ENCODE measurements around the gene MORN1.

GRCh38 chr1:2435091-2435490 is 43.7 kb upstream of the MORN1 start:
- TF ChIP-seq ZNF76 (CRISPR knock-in tag; IDR thresholded peaks at IDR 0.05; ENCODE audit: borderline replicate concordance) (no peak), SFPQ (IDR thresholded peaks at IDR 0.05; ENCODE audit: low read depth, low read length) (no peak), ZBED1 (IDR thresholded peaks at IDR 0.05) (no peak), POLR2AphosphoS5 (IDR thresholded peaks at IDR 0.05; ENCODE audit: control insufficient read depth, insufficient read depth, low read depth, low read length) (no peak), CREBBP (IDR thresholded peaks at IDR 0.05; ENCODE audit: low read depth, low read length) (no peak), CXXC5 (CRISPR knock-in tag; IDR thresholded peaks at IDR 0.05) (no peak), EZH2 (IDR thresholded peaks at IDR 0.05; ENCODE audit: borderline replicate concordance, low read depth, low read length) (no peak)
- TF ChIP-seq, protein P1, sequence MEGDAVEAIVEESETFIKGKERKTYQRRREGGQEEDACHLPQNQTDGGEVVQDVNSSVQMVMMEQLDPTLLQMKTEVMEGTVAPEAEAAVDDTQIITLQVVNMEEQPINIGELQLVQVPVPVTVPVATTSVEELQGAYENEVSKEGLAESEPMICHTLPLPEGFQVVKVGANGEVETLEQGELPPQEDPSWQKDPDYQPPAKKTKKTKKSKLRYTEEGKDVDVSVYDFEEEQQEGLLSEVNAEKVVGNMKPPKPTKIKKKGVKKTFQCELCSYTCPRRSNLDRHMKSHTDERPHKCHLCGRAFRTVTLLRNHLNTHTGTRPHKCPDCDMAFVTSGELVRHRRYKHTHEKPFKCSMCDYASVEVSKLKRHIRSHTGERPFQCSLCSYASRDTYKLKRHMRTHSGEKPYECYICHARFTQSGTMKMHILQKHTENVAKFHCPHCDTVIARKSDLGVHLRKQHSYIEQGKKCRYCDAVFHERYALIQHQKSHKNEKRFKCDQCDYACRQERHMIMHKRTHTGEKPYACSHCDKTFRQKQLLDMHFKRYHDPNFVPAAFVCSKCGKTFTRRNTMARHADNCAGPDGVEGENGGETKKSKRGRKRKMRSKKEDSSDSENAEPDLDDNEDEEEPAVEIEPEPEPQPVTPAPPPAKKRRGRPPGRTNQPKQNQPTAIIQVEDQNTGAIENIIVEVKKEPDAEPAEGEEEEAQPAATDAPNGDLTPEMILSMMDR (IDR thresholded peaks at IDR 0.05 in 2 of 3, conservative IDR thresholded peaks at IDR 0.05 in 1 of 3; ENCODE audit: insufficient read depth in 2 of 3, low read depth in 1 of 3, low read length in 3 of 3) = no peak

All from K562 (cell line).